Thyroid gland (tissue), 4 donors: ENCODE measurements around the gene SPIN2B.

Experiments used
- CTCF ChIP-seq, 6 experiments: fragments of 200-600 bp in 3 of 6; fragments of 450-650 bp in 3 of 6; sonication (generic) in 3 of 6; IDR thresholded peaks; one replicate each; pipeline ENCODE4 v1.5.1; 2016 to 2019; ENCODE audit warnings: antibody characterized with exemption in 6 of 6, mild to moderate bottlenecking in 2 of 6, inconsistent platforms in 1 of 6, moderate library complexity in 1 of 6
- POLR2A ChIP-seq, 2 donors: fragments of 450-650 bp; IDR thresholded peaks; one replicate each; pipeline ENCODE4 v1.6.1; 2017; ENCODE audit warnings: antibody characterized with exemption in 2 of 2, mild to moderate bottlenecking in 2 of 2, moderate library complexity in 1 of 2

DNA sequence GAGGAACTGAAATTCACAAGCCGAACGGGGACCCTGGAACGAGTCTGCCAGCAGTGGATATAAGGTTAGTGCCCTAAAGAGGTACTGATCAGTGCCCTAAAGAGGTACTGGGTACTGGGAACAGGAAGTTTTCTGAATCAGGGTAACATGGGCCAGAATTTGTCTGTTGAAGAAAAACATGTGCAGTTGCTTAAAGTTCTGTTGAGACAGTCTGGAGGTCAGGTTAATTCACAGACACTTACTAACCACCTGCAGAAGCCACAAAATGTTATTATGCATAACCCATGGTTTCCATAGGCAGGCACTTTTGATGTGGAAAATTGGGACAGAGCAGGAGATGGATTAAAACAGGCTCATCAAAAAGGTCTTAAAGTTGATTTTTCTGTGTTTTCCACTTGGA is 17.9 kb downstream of the SPIN2B start:
- TF ChIP-seq CTCF (IDR thresholded peaks at IDR 0.05) = no peak
- no peak for TF ChIP-seq POLR2A (IDR thresholded peaks at IDR 0.05)
